CD4-positive, alpha-beta T cell treated with Interleukin-4 for 4 hours (primary cell): ENCODE data around the gene DHRS3.

Experiments
- DNase-seq: peaks from one replicate; pipeline ENCODE4 v3.0.0-alpha.2; 2020

DHRS3 gene

GRCh38 chr1:12596007-12596821, 21.8 kb downstream of the DHRS3 start:
- DNase-seq: no peak

GRCh38 chr1:12595757-12596006, 22.3 kb downstream of the DHRS3 start:
- DNase-seq: no peak

- DNase-seq: no peak
These were observed 22.8 kb downstream of the DHRS3 start for GRCh38 chr1:12594966-12595756.

- no peak for DNase-seq
These were observed 23.5 kb downstream of the DHRS3 start for GRCh38 chr1:12594490-12594889.

- DNase-seq: no peak
These were observed 24.4 kb downstream of the DHRS3 start for GRCh38 chr1:12593621-12594066.

- DNase-seq: no peak
These were observed 25.5 kb downstream of the DHRS3 start for GRCh38 chr1:12592496-12592895.

- DNase-seq: no peak
These were observed 26.6 kb downstream of the DHRS3 start for GRCh38 chr1:12591267-12591938.

- no peak for DNase-seq
These were observed 29.3 kb downstream of the DHRS3 start for GRCh38 chr1:12588695-12589094.

- peak; percentile 26 for DNase-seq
These were observed 29.9 kb downstream of the DHRS3 start for GRCh38 chr1:12587981-12588640.

- no peak for DNase-seq
These were observed 31.8 kb downstream of the DHRS3 start for GRCh38 chr1:12585951-12586942.

- no peak for DNase-seq
These were observed 32.5 kb downstream of the DHRS3 start for GRCh38 chr1:12585536-12585935.

- no peak for DNase-seq
These were observed 33.0 kb downstream of the DHRS3 start for GRCh38 chr1:12584900-12585525.

- DNase-seq: no peak
These were observed 34.5 kb downstream of the DHRS3 start for GRCh38 chr1:12583484-12583883.

GRCh38 chr1:12582649-12583048, 35.4 kb downstream of the DHRS3 start:
- no peak for DNase-seq

- DNase-seq: no peak
These were observed 36.8 kb downstream of the DHRS3 start for GRCh38 chr1:12581179-12581578.

- no peak for DNase-seq
These were observed 37.7 kb downstream of the DHRS3 start for GRCh38 chr1:12580054-12580887.

GRCh38 chr1:12578860-12579422, 39.1 kb downstream of the DHRS3 start:
- DNase-seq: no peak

- DNase-seq: no peak
These were observed 41.0 kb downstream of the DHRS3 start for GRCh38 chr1:12577020-12577419.

- DNase-seq: no peak
These were observed 43.3 kb downstream of the DHRS3 start for GRCh38 chr1:12574757-12575139.
